ENCODE data around the gene TFPT. TPM values are rescaled to one million over a fixed set of nuclear protein-coding genes. Genes with fewer than 3 reads are reported as not detected.

TFPT gene
- total and polyA plus RNA-seq, 2 of the 13 experiments (the other 11 are each of a cell fraction or from before 2014, with no cell fraction given), result 8.4 to 10.7 TPM

DNA sequence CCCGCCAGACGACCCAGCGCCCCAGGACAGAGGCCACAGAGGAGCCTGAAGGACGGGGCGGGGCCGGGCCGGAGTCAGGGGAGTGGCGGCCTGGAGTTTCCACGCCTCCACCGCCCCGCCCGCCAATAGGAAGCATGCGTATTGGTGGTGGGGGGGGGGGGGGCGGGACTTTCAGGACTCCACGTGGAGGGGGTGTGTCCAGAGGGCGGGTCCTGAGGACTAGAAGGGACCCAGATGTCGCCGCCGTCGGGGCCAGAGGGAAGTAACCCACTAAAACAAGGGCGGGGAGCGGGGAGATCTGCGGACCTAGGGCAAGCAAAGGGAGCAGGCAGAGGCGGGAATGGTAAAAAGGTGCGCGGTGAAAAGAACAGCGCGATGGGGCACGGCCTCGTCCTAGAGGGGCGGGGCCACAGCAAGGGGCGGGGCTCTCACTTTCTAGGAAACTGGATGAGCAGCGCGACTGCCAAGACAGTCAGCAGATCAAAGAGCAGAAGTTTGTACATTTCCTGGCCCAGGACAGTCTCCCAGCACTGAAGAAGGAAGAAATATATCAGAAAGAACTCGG is 46.9 kb upstream of the TFPT start:
- Histone ChIP-seq H3K4me3 (replicated peaks in 1 of 3; ENCODE audit: insufficient read depth in 1 of 3, low read depth in 2 of 3, low read length in 3 of 3) (no peak overlapping the region), H3K4me2 (ENCODE audit: low read depth, low read length) (no peak overlapping the region), H2AFZ (ENCODE audit: low read length) (no peak overlapping the region), H3K36me3 (replicated peaks in 1 of 2; ENCODE audit: control insufficient read depth in 1 of 2, insufficient read depth in 2 of 2, low read length in 2 of 2) (peaks cover 0 to 9% of the 10 kb centered on the region in 2 experiments; a peak in 2 of 5 replicates), H3K27me3 (ENCODE audit: control insufficient read depth in 1 of 2, insufficient read depth in 2 of 2, low read length in 2 of 2) (no peaks in the 10 kb centered on the region; a peak in 1 of 5 replicates), H3K4me1 (ENCODE audit: insufficient read depth, low read length) (peaks cover 13% of the 10 kb centered on the region), H3K27ac (ENCODE audit: extremely low read length, insufficient read depth, low read length) (no peak overlapping the region), H3K79me2 (ENCODE audit: insufficient read depth, low read length) (peaks cover 13% of the 10 kb centered on the region), H4K20me1 (ENCODE audit: insufficient read depth, low read length) (no peaks in the 10 kb centered on the region), H3K9me3 (ENCODE audit: low read length) (no peaks in the 10 kb centered on the region), H3K9ac (ENCODE audit: insufficient read depth, low read depth, low read length) (no peak overlapping the region)
- in situ Hi-C loops (cut with HindIII; ENCODE audit: extremely low pct_ligation_motif_present, low pct_unique_long_range_greater_than_20kb), result no loop called here
- TF ChIP-seq AGO2 (optimal IDR thresholded peaks at IDR 0.05; ENCODE audit: low read depth, low read length) (no peak), CENPT (CRISPR knock-in tag; IDR thresholded peaks at IDR 0.05; ENCODE audit: low read depth) (no peak), ZNF883 (CRISPR knock-in tag; IDR thresholded peaks at IDR 0.05; ENCODE audit: not compliant biosample characterization) (no peak), ZNF468 (CRISPR knock-in tag; IDR thresholded peaks at IDR 0.05) (no peak), TBX2 (CRISPR knock-in tag; IDR thresholded peaks at IDR 0.05; ENCODE audit: borderline replicate concordance) (no peak), THAP11 (CRISPR knock-in tag; IDR thresholded peaks at IDR 0.05) (no peak), ZNF547 (CRISPR knock-in tag; IDR thresholded peaks at IDR 0.05) (no peak)
- TF ChIP-seq, protein P1, sequence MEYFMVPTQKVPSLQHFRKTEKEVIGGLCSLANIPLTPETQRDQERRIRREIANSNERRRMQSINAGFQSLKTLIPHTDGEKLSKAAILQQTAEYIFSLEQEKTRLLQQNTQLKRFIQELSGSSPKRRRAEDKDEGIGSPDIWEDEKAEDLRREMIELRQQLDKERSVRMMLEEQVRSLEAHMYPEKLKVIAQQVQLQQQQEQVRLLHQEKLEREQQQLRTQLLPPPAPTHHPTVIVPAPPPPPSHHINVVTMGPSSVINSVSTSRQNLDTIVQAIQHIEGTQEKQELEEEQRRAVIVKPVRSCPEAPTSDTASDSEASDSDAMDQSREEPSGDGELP (IDR thresholded peaks at IDR 0.05; ENCODE audit: borderline replicate concordance, low read depth), result no peak
- 90% methylated on average over 33 of the region's 35 CpGs for WGBS (ENCODE audit: low lambda C conversion rate)
- ATAC-seq (no peak), DNase-seq (ENCODE audit: low spot score) (no peak), FAIRE-seq (no peak)
- intact Hi-C loops (cut with micrococcal nuclease; ENCODE audit: unreplicated experiment), result no loop called here
- ChIA-PET CTCF (ENCODE audit: low intra/inter-chr PET ratio, low total read pairs) (no interaction called here), POLR2A (no interaction called here)
- no TSS peak for BruUV-seq (replicated peaks)
